Muscle of back (tissue), 11 donors: ENCODE measurements around the gene EIF5. TPM values are rescaled to one million over a fixed set of nuclear protein-coding genes. Genes with fewer than 3 reads are reported as not detected.

ENCODE experiments used
- DNase-seq, 3 donors: peaks; one replicate each; pipeline versions ENCODE4 v3.0.0 to v3.0.0-alpha.2; 2013
- polyA plus RNA-seq, 10 donors: library from polyadenylated mRNA; unstranded; fragments of 120-200 nt; gene quantifications; one replicate each; pipeline ENCODE4 v1.2.1, GENCODE V29; 2013; ENCODE audit not compliant: insufficient read length in 10 of 10

The EIF5 gene
- polyA plus RNA-seq, 10 donors, result 151 to 202 (median 184) TPM

DNA sequence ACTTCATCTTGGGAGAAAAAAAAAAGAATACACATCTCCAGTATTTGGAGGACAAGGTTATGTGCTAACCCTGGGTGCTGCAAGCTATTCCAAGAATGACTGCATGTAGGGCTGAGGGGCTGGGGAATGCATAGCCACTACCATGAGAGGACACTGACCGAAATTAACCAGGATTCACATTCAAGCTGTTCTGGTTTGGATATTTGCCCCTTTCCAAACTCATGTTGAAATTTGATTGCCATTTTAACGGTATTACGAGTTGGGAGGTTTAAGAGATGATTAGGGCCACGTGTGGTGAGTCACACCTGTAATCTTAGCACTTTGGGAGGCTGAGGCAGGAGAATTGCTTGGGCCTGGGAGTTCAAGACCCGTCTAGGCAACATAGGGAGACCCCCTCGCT is 32.7 kb downstream of the EIF5 start:
- DNase-seq, result no peak

DNA sequence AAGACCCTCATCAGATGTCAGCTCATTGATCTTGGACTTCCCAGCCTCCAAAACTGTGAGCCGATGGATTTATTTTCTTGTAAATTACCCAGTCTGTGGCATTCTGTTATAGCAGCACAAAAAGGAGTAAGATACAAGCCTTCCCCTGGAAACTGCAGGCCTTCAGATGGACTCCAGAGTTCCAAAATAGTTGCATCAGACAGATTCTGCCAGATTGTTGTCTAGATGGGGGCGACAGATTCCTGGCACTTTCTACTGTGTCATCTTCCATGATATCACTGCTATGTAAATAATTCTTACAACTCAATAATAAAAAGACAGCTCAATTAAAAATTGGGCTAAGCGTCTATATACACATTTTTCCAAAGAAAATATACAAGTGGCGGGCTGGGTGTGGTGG is 34.0 kb downstream of the EIF5 start:
- no peak for DNase-seq

DNA sequence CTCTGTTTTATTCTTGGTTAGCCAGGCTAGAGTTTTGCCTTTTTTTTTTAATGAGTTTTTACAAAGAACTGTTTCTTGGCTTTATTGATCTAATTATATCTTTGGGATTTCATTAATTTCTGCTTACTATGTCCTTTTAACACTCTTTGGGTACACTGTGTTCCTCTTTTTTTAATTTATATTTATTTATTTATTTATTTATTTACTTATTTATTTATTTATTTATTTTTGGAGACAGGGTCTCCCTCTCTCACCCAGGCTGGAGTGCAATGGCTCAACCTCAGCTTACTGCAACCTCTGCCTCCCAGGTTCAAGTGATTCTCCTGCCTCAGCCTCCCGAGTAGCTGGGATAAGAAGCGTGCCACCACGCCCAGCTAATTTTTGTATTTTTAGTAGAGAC is 36.0 kb downstream of the EIF5 start:
- no peak for DNase-seq

DNA sequence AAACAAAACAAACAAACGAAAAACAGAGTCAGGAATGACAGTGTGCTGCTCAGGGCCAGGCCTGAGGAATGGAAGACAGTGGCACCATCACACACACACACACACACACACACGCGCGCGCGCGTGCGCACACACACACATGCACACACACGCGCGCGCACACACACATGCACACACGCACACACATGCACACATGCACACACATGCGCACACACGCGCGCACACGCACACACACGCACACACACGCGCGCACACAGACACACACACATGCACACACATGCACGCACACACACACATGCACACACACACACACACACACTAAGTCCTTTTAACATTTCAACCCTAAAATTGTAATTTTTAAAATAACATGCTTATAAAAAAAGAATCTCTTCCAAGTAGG is 38.0 kb downstream of the EIF5 start:
- no peak for DNase-seq

DNA sequence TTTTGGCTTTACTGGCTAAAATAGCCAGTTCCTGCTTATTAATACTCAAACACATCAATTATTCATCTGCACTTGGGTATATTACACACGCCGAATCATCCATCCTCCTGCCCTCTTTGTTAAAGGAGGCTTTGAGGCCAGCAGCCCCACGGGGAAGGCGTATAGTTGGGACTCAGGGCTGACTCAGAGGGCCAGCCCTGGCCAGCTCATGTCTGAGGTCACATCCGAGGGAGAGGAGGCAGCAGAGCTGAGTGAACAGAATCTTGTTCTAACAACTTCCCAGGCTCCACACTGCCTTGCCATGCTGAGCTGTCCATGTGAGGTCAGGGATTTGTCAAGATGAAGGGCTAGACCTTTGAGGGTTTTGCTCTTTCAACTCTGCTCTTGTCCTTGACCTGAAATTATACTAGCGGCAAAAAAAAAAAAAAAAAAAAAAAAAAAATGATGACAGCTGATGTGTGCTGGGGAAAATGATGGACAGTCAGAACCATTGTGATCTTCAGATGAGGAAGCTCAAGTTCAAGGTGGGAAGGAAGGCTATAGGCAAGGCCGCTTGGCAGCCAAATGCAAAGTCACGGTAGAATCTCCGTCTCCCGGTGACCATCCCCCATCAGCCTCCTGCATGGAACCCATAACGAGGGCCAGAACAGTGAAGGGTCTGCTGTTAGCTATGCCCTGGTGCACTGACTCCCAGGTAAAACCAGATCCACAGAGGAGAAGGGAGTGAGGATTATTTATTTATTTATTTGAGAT is 38.7 kb downstream of the EIF5 start:
- peak in 1 of 3 donors; percentile 70 for DNase-seq

DNA sequence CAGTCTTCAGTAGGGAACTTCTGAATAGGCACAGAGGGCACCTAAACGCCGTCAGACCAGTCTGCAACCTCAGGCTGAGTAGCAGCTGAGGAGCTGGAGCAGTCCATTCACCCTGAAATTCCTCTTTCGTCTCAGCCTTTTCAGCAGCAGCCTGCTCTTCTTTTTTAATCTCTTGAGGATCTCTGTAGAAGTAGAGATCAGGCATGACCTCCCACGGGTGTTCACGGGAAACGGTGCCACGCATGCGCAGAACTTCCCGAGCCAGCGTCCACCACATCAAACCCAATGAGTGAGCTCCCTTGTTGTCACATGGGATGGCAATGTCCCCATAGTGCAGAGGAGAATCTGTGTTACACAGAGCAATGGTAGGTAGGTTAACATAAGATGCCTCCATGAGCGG is 40.1 kb downstream of the EIF5 start:
- DNase-seq, result no peak

DNA sequence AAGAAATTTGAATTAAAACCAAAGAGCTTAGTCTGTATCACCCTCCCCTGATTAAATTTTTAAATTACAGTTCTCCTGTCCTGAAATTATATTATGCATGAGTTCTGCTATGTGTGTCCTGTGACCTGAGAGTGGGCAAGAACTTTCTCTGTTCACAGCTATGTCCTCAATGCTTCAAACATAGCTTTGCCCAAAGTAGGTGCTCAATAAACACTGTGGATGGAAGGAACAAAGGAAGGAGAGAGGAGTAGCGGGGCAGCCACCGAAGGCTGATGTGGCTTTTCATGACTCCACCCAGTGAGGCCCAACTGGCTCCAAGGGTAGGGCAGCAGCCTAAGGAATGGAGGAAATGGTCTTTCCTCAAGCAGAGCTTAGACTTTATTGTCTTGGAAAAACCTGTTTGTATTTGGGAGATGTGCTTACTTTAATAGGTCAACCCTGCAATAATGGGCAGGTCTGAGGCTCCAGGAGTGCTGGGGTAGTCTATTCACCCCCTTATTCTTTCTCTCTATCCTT is 43.5 kb downstream of the EIF5 start:
- no peak for DNase-seq

DNA sequence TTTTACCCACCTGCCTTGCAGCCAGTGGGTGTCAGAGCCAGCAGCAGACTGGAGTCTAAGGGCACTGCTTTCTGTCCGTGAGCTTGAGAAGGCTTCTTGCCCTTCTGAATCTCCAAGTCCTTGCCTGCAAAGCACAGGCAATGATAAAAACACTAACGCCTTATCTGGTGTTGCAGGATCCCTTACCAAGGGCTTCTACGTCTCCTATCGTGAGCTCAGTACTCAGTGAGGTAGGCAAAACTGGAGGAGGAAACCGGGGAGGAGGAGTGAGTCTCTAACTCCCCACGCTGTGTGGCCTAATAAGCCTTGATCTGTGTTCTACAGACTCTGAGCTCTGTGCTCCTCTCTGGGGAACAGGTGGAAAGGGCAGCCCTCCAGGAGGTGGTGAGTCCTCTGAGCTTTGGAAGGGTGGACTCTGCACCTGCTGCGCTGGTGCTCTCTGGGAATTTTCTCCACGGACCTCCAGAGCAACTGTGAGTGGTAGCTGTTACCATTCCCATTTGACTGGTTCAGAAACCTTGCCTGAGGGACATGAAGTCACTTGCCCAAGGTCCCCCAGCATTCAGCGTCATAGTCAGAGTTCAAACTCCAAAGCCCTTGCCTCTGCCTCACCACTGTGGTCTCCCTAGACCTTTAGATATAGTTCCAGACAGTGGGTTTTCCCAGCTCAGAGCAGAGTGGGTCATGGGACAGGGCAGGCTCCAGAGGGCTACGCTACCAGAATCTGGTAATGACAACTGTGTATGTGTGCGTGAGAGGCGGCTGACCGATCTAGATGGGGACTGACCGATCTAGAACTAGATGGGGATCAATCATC is 44.2 kb downstream of the EIF5 start:
- DNase-seq, result no peak

DNA sequence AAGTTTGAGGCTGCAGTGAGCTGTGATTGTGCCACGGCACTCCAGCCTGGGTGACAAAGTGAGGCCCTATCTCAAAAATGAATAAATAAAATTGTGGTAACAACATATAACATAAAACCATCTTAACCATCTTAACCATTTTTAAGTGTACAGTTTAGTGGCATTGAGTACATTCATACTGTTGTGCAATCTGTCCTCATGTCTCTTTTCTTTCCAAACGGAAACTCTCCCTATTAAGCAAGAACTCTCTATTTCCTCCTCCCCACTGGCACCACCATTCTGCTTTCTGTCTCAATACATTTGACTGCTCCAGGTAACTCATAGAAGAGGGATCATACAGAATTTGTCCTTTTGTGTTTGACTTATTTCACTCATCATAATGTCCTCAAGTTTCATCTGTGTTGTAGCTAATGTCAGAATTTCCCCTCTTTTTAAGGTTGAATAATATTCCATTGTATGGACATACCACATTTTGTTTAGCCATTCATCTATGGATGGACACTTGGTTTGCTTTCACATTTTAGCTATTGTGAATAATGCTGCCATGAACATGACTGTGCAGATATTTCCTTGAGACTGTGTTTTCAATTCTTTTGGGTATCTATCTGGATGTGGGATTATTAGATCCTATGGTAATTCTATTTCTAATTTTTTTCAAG is 46.8 kb downstream of the EIF5 start:
- DNase-seq, result no peak

DNA sequence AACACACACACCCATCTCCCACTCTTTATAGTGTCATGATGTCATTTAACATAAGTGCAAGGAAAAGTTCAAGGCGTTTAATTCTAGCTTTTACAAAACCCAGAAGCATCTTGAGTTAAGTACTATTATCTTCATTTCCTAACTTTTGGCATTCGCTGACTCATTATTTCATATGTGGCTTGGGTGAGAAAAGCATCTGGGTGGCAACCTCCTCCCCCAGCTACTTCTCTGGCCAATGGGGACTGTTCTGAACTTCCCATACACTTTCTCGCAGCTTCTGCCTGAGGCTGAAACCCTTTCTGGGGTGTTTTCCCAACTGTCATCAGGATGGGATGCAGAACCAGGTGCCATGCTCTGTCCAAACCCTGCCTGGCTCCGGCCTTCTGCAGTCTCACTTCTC is 48.3 kb downstream of the EIF5 start:
- no peak for DNase-seq

DNA sequence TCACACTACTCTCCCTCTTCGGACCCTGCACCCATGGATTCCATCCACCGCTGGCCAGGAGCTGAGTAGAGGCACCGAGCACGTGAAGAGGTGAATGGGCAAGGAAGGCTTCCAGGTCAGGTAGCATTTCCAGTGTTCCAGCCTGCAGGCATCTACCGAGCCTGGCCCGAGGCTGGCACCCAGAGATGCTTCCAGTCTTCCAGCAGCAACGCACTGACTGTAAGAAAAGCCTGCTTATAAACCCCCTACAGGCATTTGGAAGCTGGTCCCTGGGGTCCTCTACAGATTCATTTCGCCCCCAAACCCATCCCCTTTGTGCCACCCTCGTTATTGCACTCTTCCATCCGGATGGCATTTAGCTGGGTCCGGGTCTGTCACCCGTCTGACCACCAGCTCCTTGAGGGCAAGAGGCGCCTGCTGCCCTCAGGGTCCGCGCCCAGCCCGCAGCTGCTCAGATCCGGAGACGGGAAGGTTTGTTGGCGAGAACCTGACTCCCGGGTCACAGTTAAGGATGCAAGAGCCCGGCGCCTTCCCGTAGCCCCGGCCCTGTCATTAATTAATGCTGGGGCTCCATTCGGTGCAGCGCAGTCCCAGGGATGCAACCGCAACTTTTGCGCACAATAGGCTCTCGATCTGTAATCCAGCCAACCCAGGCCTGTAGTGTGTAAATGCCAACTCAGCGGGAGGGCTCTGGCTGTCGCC is 50.6 kb downstream of the EIF5 start:
- no peak for DNase-seq

DNA sequence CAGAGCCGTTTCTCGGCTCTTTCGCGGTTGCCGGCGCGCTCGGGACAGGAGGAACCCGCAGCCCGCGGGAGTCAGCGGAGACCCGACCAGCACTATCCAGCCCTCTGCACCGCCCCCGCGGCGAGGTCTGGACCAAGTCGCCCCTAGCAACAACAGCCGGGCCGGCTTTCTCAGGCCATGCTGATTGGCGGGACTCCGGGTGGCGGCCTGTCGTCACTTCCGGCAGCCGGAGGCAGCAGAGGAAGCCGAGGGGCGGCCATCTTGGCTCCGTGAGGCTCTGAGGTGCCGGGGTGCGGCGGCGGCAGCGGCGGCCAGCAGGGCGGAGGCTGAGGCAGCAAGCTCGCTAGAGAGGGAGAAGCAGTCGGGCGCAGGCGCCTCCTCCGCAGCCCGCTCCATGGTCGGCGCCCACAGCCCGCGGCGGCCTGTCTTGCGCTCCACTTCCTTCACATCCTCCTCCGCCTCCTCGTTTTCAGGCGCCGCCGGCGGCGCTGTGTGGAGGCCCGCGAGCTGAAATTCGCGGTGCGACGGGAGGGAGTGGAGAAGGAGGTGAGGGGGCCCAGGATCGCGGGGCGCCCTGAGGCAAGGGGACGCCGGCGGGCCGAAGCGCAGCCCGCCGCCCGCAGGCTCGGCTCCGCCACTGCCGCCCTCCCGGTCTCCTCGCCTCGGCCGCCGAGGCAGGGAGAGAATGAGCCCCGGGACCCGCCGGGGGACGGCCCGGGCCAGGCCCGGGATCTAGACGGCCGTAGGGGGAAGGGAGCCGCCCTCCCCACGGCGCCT is 51.3 kb downstream of the EIF5 start, which contains the start of gene MARK3:
MARK3 (plus strand) TSS at position 264 of the 777 bp plus-strand sequence. CDS start 615 bp downstream, outside the sequence.
- DNase-seq, result peak; percentile 96 to 99 (median 97)

DNA sequence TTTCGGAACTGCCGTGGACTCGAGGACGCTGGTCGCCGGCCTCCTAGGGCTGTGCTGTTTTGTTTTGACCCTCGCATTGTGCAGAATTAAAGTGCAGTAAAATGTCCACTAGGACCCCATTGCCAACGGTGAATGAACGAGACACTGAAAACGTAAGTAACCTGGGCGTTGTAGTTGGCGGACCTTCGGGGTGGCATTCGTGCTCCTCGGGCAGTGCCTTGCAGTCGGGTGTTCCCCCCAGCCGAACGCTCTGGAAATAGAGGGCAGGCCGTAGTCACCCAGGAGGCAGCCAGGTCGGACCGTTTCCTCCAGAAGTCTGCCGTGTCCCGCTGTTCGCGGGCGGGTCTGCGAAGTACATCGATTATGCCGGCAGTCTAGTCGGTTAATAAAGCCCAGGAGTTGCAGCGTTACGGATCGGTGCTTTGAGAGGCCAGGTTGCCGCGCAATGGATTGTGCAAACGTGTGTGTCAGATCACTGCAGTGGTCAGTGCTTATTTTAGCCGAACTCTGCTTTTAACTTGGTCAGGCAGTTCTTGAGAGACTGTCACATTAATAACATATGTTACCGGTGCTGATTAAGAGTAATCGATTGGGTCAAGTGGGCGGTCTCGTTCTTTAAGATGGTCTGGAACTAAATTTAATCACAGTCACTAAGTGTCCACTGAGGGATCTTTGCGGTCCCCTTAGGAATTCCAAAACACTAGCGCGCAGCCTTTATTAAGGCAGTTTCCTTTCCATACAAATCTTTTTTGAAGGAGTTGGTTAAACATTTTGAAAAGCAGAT is 52.1 kb downstream of the EIF5 start:
- DNase-seq, result peak in 1 of 3 donors; percentile 37

DNA sequence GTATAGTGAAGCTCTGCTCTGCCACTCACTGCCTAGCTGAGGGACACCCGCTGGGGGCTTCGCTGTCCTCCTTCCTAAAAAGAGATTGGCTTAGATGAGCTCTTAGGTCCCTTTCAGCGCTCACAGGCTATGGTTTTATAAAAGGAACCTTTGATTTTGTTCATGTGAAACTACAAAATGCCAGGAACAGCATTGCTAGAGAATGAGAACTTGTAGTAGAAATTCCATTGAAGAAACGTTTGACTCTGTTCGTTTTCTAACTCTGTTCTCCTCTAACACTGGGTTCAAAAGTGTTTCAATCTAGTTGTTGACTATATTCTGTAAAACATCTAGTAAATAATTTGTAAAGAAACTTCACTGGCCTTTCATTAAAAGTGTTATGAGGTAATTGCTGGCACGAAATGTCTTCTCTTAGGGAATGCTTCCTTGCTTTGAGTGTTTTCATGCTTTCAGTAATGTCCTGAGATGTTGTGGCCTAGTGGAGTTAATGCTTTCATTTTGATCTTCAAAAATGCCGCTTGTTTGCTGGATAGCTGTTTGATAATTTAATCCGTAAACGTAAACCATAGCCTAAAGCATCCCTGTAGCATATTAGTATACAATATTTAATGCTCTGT is 52.8 kb downstream of the EIF5 start:
- peak in 1 of 3 donors; percentile 34 for DNase-seq

DNA sequence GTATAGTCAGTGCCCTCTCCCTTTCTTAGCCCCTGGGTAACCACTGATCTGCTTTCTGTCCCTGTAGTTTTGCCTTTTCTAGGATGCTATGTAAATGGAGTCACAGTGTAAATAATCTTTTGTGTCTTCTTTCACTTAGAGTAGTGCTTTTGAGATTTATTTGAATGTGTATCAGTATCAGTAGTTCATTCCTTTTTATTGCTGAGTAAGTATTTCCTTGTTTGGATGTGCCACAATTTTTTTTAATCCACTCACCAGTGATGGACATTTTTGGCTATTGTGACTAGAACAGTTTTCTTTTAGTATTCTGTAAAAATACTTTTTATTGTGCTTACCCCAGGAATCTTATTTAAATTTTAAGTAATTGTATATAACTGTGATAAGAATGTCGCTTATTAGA is 54.6 kb downstream of the EIF5 start:
- no peak for DNase-seq

DNA sequence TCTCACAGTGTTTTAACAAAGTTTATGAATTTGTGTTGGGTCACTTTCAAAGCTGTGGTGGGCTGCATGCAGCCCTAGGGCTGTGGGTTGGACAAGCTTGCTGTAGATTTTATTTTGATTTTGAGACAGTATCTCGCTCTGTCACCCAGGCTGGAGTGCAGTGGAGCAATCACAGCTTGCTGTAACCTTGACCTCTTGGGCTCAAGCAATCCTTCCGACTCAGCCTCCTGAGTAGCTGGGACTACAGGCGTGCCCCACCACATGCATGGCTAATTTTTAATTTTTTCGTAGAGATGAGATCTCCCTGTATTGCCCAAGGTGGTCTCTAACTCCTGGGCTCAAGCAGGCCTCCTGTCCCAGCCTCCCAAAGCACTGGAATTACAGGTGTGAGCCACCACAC is 56.6 kb downstream of the EIF5 start:
- no peak for DNase-seq

DNA sequence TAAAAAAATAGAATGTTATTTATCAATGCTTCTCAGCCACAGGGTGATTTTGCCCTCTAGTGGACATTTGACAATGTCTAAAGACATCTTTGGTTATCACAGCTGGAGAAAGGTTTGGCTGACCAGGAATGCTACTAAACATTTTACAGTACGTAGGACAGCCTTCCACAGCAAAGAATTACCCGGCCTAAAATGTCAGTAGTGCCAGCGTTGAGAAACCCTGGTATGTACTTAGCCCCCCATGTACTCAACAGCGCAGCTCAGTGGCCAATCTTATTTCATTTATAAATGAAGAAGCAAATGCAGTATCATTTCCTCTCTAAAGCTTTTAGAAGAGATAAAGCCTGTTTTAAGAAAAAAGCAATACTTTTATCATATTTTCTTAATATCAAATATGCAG is 57.0 kb downstream of the EIF5 start:
- peak in 1 of 3 donors; percentile 58 for DNase-seq

DNA sequence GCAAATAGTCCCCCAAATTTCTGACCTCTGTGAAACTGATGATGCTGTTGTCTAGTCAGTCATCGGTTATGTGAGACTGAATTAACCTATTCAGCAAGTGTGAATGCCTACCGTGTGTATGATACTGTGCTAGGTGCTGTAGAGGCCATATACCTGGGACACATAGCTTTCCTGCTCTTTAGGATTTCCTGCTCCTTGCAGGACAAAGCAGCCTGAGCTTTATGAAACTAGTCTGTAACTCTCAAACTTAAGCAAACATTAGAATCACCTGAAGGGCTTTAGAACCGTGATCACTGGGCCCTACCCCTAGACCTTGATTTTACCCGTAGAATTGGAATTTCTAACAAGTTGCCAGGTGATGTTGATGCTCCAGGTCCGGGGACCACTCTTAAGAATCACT is 58.1 kb downstream of the EIF5 start:
- no peak for DNase-seq

DNA sequence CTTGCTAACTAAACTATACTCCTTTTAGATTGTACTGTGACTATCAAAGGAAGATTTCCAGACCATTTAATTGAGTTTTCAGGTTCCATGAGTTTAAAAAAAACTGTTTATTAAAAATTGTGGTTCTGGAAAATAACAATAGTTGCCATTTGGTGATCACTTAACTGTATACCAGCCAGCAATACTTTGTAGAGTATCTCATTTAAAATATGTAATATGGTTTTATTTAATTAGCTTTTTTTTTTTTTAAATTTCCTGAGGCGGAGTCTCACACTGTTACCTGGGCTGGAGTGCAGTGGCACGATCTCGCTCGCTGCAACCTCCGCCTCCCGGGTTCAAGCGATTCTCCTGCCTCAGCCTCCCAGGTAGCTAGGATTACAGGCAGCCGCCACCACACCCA is 58.5 kb downstream of the EIF5 start:
- DNase-seq, result no peak

DNA sequence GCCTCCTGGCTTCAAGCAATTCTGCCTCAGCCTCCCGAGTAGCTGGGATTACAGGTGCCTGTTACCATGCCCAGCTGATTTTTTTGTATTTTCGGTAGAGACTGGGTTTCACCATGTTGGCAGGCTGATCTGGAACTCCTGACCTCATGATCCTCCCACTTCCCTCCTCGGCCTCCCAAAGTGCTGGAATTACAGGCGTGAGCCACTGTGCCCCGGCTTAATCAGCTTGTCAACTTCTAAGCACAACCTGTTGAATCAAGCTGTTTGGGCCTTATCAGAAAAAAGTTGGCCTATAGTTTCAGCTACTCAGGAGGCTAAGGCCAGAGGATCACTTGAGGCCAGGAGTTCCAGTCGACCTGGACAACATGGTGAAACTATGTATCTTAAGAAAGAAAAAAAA is 59.0 kb downstream of the EIF5 start:
- DNase-seq, result no peak
